ENCODE measurements around the gene RCBTB1. TPM values are rescaled to one million over a fixed set of nuclear protein-coding genes. Genes with fewer than 3 reads are reported as not detected.

Gene RCBTB1
- total RNA-seq, 1 experiment from 2014 or later = 17.7 TPM

- H3K36me3 ChIP-seq (replicated peaks; ENCODE audit: control insufficient read depth, insufficient read depth, low read length) = no peaks in the 10 kb centered on the region
- H3K4me3 ChIP-seq (ENCODE audit: insufficient read depth, low read depth, low read length) = peak within 1 kb of the TSS; percentile 69
- DNase-seq = peak; percentile 91
- no peaks in the 10 kb centered on the region for H3K27me3 ChIP-seq (ENCODE audit: control insufficient read depth, insufficient read depth, low read length)
Measured at GRCh38 chr13:49495783-49496762, 89.3 kb downstream of the RCBTB1 start, which contains the start of gene PHF11. Gene PHF11, plus strand, starts transcription at chr13:49495953. Its CDS starts 49 bp downstream, at chr13:49496002.

GRCh38 chr13:49494645-49495044, 90.7 kb downstream of the RCBTB1 start:
- no peaks in the 10 kb centered on the region for H3K27me3 ChIP-seq (ENCODE audit: control insufficient read depth, insufficient read depth, low read length)
- no peak overlapping the region; the same call in 1 of the 2 replicates for H3K4me3 ChIP-seq (ENCODE audit: insufficient read depth, low read depth, low read length)
- DNase-seq = no peak
- no peaks in the 10 kb centered on the region for H3K36me3 ChIP-seq (replicated peaks; ENCODE audit: control insufficient read depth, insufficient read depth, low read length)

GRCh38 chr13:49488563-49488962, 96.8 kb downstream of the RCBTB1 start:
- H3K27me3 ChIP-seq (ENCODE audit: control insufficient read depth, insufficient read depth, low read length) = no peaks in the 10 kb centered on the region
- DNase-seq = no peak
- no peak overlapping the region for H3K4me3 ChIP-seq (ENCODE audit: insufficient read depth, low read depth, low read length)
- H3K36me3 ChIP-seq (replicated peaks; ENCODE audit: control insufficient read depth, insufficient read depth, low read length) = no peaks in the 10 kb centered on the region; the same call in 1 of the 2 replicates

Other genes starting within 250 kb of the RCBTB1 start
- gene CAB39L, start 141.5 kb downstream of the RCBTB1 start, total RNA-seq (2014; rRNA removed; shearing (Covaris generic)) = 4.0 and 7.1 TPM in 2 replicates
- 2.8 and 4.6 TPM in 2 replicates for gene SETDB2, start 141.3 kb downstream of the RCBTB1 start, total RNA-seq (2014; rRNA removed; shearing (Covaris generic))
- gene PHF11, start 89.6 kb downstream of the RCBTB1 start, total RNA-seq (2014; rRNA removed; shearing (Covaris generic)) = 6.3 and 7.0 TPM in 2 replicates
- gene ARL11, start 42.9 kb upstream of the RCBTB1 start, total RNA-seq (2014; rRNA removed; shearing (Covaris generic)) = 0.17 and 0.37 TPM in 2 replicates
- 70.2 and 85.5 TPM in 2 replicates for gene EBPL, start 105.9 kb upstream of the RCBTB1 start, total RNA-seq (2014; rRNA removed; shearing (Covaris generic))
- 25.5 and 28.4 TPM in 2 replicates for gene KPNA3, start 207.1 kb upstream of the RCBTB1 start, total RNA-seq (2014; rRNA removed; shearing (Covaris generic))

Measured in H7 (cell line).